Nephron (organoid): ENCODE results near the gene SS18.

Experiments
- H3K27ac Mint-ChIP-seq, 3 experiments: 2 replicates each; pipeline ENCODE4 v1.8.0; 2020; ENCODE audit warnings: mixed read lengths in 3 of 3, mild to moderate bottlenecking in 2 of 3, moderate library complexity in 1 of 3
- H3K27me3 Mint-ChIP-seq: 2 replicates; pipeline ENCODE4 v1.8.0; 2021; ENCODE audit warnings: low read depth, mild to moderate bottlenecking, moderate library complexity, mixed read lengths
- H3K36me3 Mint-ChIP-seq: 2 replicates; pipeline ENCODE4 v1.8.0; 2020; ENCODE audit warnings: low read depth, mixed read lengths
- H3K4me1 Mint-ChIP-seq: 2 replicates; pipeline ENCODE4 v1.8.0; 2020; ENCODE audit warnings: mixed read lengths
- H3K4me3 Mint-ChIP-seq, 3 experiments: 2 replicates each; pipeline ENCODE4 v1.8.0; 2020; ENCODE audit warnings: mild to moderate bottlenecking in 3 of 3, mixed read lengths in 3 of 3, moderate library complexity in 2 of 3
- H3K9me3 Mint-ChIP-seq: 2 replicates; pipeline ENCODE4 v1.8.0; 2020; ENCODE audit warnings: mixed read lengths
- CTCF ChIP-seq, 3 experiments: fragments of 200-600 bp; sonication (generic); IDR thresholded peaks; one replicate each; pipeline ENCODE4 v1.5.0; 2021; ENCODE audit warnings: antibody characterized with exemption in 3 of 3; ENCODE audit not compliant: unreplicated experiment in 3 of 3

SS18 gene

DNA sequence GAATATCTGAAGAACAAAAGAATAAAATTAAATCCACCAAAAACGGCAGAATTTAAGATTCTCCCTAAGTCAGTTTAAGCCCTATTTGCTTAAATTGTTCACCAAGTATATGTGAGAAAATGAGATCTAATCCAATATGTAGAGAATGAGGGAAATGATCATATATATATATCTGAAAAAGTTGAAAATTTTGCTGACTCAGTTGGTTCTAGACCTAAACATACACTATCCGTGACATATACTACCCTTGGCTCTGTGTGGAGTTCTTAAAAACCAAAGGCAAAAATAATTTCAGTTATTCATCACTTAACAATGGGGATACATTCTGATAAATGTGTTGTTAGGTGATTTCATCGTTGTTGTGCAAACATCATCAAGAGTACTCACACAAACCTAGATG, 7.3 kb downstream of the SS18 start:
- Mint-ChIP-seq H3K4me3 (no peak overlapping the region), H3K4me1 (peaks cover 14% of the 10 kb centered on the region), H3K9me3 (no peaks in the 10 kb centered on the region), H3K27me3 (no peaks in the 10 kb centered on the region), H3K27ac (no peak overlapping the region), H3K36me3 (peaks cover 77% of the 10 kb centered on the region)
- TF ChIP-seq CTCF (IDR thresholded peaks at IDR 0.05; ENCODE audit: unreplicated experiment in 3 of 3), result no peak

GRCh38 chr18:26082475-26082874, 7.9 kb downstream of the SS18 start:
- no peak overlapping the region for H3K4me3 Mint-ChIP-seq
- peaks cover 84% of the 10 kb centered on the region for H3K36me3 Mint-ChIP-seq
- no peak for TF ChIP-seq CTCF (IDR thresholded peaks at IDR 0.05; ENCODE audit: unreplicated experiment in 3 of 3)
- no peak overlapping the region for H3K27ac Mint-ChIP-seq
- no peaks in the 10 kb centered on the region for H3K9me3 Mint-ChIP-seq
- H3K4me1 Mint-ChIP-seq, result peaks cover 8% of the 10 kb centered on the region
- H3K27me3 Mint-ChIP-seq, result no peaks in the 10 kb centered on the region

GRCh38 chr18:26074246-26074645, 16.2 kb downstream of the SS18 start:
- Mint-ChIP-seq H3K27me3 (no peaks in the 10 kb centered on the region), H3K4me1 (no peaks in the 10 kb centered on the region), H3K36me3 (peaks cover 93% of the 10 kb centered on the region), H3K4me3 (no peak overlapping the region), H3K9me3 (peaks cover 26% of the 10 kb centered on the region), H3K27ac (peak overlapping the region in 1 of 3 experiments; percentile 23)
- no peak for TF ChIP-seq CTCF (IDR thresholded peaks at IDR 0.05; ENCODE audit: unreplicated experiment in 3 of 3)

GRCh38 chr18:26073758-26074157, 16.7 kb downstream of the SS18 start:
- no peak for TF ChIP-seq CTCF (IDR thresholded peaks at IDR 0.05; ENCODE audit: unreplicated experiment in 3 of 3)

DNA sequence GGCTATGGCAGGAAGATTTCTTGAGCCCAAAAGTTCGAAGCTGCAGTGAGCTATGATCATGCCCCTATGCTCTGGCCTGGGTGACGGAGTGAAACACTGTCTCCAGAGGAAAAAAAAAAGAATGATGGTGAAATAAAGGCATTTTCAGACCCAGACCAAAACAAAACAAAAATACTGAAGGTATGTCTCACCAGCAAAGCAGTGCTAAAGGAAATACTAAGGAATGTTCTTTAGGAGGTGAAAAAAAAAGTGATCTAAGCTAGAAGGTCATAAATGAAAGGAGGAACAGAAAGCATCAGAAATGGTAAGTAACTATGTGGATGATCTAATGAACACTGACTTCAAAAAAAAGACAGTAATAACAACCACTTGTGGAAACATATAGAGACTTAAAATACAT, 18.7 kb downstream of the SS18 start:
- Mint-ChIP-seq H3K4me3 (no peak overlapping the region), H3K27ac (no peak overlapping the region), H3K9me3 (peaks cover 26% of the 10 kb centered on the region), H3K4me1 (no peaks in the 10 kb centered on the region), H3K36me3 (peaks cover 90% of the 10 kb centered on the region), H3K27me3 (no peaks in the 10 kb centered on the region)
- no peak for TF ChIP-seq CTCF (IDR thresholded peaks at IDR 0.05; ENCODE audit: unreplicated experiment in 3 of 3)

More at GRCh38 chr18:26073758-26074157, 16.7 kb downstream of the SS18 start:
- Mint-ChIP-seq H3K27me3 (no peaks in the 10 kb centered on the region), H3K36me3 (peaks cover 94% of the 10 kb centered on the region), H3K9me3 (peaks cover 26% of the 10 kb centered on the region), H3K27ac (no peak overlapping the region), H3K4me3 (no peak overlapping the region), H3K4me1 (no peaks in the 10 kb centered on the region)

GRCh38 chr18:26071020-26071419, 19.4 kb downstream of the SS18 start:
- TF ChIP-seq CTCF (IDR thresholded peaks at IDR 0.05; ENCODE audit: unreplicated experiment in 3 of 3), result no peak
- H3K27ac Mint-ChIP-seq, result no peak overlapping the region
- H3K27me3 Mint-ChIP-seq, result no peaks in the 10 kb centered on the region
- no peaks in the 10 kb centered on the region for H3K4me1 Mint-ChIP-seq
- no peak overlapping the region for H3K4me3 Mint-ChIP-seq
- peaks cover 90% of the 10 kb centered on the region for H3K36me3 Mint-ChIP-seq
- H3K9me3 Mint-ChIP-seq, result peaks cover 26% of the 10 kb centered on the region
